AG09319 (cell line): Measurements from ENCODE around the gene MRPL46.
A peak's percentile ranks its signal among the peaks of the same experiment; 100 is the strongest.

Experiments used
- DNase-seq: peaks from one replicate; pipeline ENCODE4 v3.0.0-alpha.2; 2010; ENCODE audit warnings: low read depth; ENCODE audit errors: extremely low read depth
- CTCF ChIP-seq: IDR thresholded peaks from 2 replicates; pipeline ENCODE4 v1.5.1; 2011; ENCODE audit warnings: low read depth, mild to moderate bottlenecking, inconsistent platforms, low read length, moderate library complexity

Gene MRPL46

GRCh38 chr15:88454236-88454635 is 13.0 kb downstream of the MRPL46 start:
- no peak for DNase-seq
- no peak for TF ChIP-seq CTCF

GRCh38 chr15:88453651-88454050 is 13.5 kb downstream of the MRPL46 start:
- TF ChIP-seq CTCF = no peak
- DNase-seq = no peak

- peak; percentile 22 for DNase-seq
- TF ChIP-seq CTCF = peak; percentile 81
These were observed 16.9 kb downstream of the MRPL46 start for GRCh38 chr15:88450125-88450798.

GRCh38 chr15:88449581-88449980 is 17.6 kb downstream of the MRPL46 start:
- no peak for DNase-seq
- TF ChIP-seq CTCF = no peak

GRCh38 chr15:88448991-88449461 is 18.2 kb downstream of the MRPL46 start:
- no peak for DNase-seq
- no peak for TF ChIP-seq CTCF

- no peak for TF ChIP-seq CTCF
- DNase-seq = no peak
These were observed 19.4 kb downstream of the MRPL46 start for GRCh38 chr15:88447741-88448140.

GRCh38 chr15:88447206-88447605 is 20.0 kb downstream of the MRPL46 start:
- no peak; the same call in 1 of the 2 replicates for TF ChIP-seq CTCF

More at GRCh38 chr15:88447206-88447605, 20.0 kb downstream of the MRPL46 start:
- DNase-seq = no peak
